Measurements from ENCODE around the gene ZMYM4. TPM values are rescaled to one million over a fixed set of nuclear protein-coding genes. Genes with fewer than 3 reads are reported as not detected.
"Not testable (repeated sequence)": the region's sequence is repeated elsewhere in the genome, so short reads cannot be mapped to it uniquely, and the experiment has no call there.

ZMYM4 gene
- total and polyA plus RNA-seq, 12 donors = 14.7 to 59.2 (median 38.7) TPM

GRCh38 chr1:35377555-35377954 lies 109.0 kb downstream of the ZMYM4 start:
- Histone ChIP-seq H3K9me3 (replicated peaks in 1 of 3) (no peaks in the 10 kb centered on the region), H3K36me3 (replicated peaks in 1 of 2) (no peaks in the 10 kb centered on the region), H3K4me3 (no peak overlapping the region), H3K27ac (no peak overlapping the region), H3K27me3 (no peaks in the 10 kb centered on the region), H3K4me1 (replicated peaks in 1 of 2) (no peaks in the 10 kb centered on the region)
- TF ChIP-seq CTCF (IDR thresholded peaks at IDR 0.05) (no peak), POLR2A (IDR thresholded peaks at IDR 0.05) (no peak)
- no peak for DNase-seq
- intact Hi-C loops (cut with DNase I) = no loop called here

- intact Hi-C loops (cut with DNase I) = no loop called here
- TF ChIP-seq CTCF (IDR thresholded peaks at IDR 0.05) (no peak), POLR2A (IDR thresholded peaks at IDR 0.05) (no peak)
- WGBS, 4 donors = 93 to 95% (median 94%) methylated on average over 16 of the region's 16 CpGs
- Histone ChIP-seq H3K36me3 (replicated peaks in 1 of 2) (no peaks in the 10 kb centered on the region), H3K27me3 (no peaks in the 10 kb centered on the region), H3K4me1 (replicated peaks in 1 of 2) (no peaks in the 10 kb centered on the region), H3K27ac (no peak overlapping the region), H3K9me3 (replicated peaks in 1 of 3) (no peaks in the 10 kb centered on the region), H3K4me3 (no peak overlapping the region)
- no peak for DNase-seq
Observed at GRCh38 chr1:35379317-35380000, 111.0 kb downstream of the ZMYM4 start.

GRCh38 chr1:35380111-35380510 lies 111.6 kb downstream of the ZMYM4 start:
- H3K27me3 ChIP-seq; H3K4me1 ChIP-seq (replicated peaks in 1 of 2); H3K9me3 ChIP-seq (replicated peaks in 1 of 3); H3K4me3 ChIP-seq; DNase-seq; H3K36me3 ChIP-seq (replicated peaks in 1 of 2); H3K27ac ChIP-seq; intact Hi-C loops (cut with DNase I): not testable (repeated sequence)
- WGBS, 4 donors = 96 to 98% (median 97%) methylated on average over 6 of the region's 6 CpGs

- intact Hi-C loops (cut with DNase I) = no loop called here
- peaks cover 0 to 11% of the 10 kb centered on the region in 2 donors for H3K36me3 ChIP-seq (replicated peaks in 1 of 2)
- no peaks in the 10 kb centered on the region for H3K27me3 ChIP-seq
Observed at GRCh38 chr1:35382107-35382506, 113.6 kb downstream of the ZMYM4 start.

More at GRCh38 chr1:35382107-35382506, 113.6 kb downstream of the ZMYM4 start:
- Histone ChIP-seq H3K27ac (no peak overlapping the region), H3K4me3 (no peak overlapping the region), H3K9me3 (replicated peaks in 1 of 3) (no peaks in the 10 kb centered on the region), H3K4me1 (replicated peaks in 1 of 2) (no peaks in the 10 kb centered on the region)
- WGBS, 4 donors = 85 to 92% (median 88%) methylated on average over 4 of the region's 4 CpGs
- TF ChIP-seq CTCF (IDR thresholded peaks at IDR 0.05) (no peak), POLR2A (IDR thresholded peaks at IDR 0.05) (no peak)
- DNase-seq = no peak

All from adrenal gland (tissue), 12 donors.